Activated CD4-positive, alpha-beta T cell treated with anti-CD3 and anti-CD28 coated beads for 36 hours (primary cell): Measurements from ENCODE around the gene TAF5L. TPM values are rescaled to one million over a fixed set of nuclear protein-coding genes. Genes with fewer than 3 reads are reported as not detected.
"Not testable (repeated sequence)": the region's sequence is repeated elsewhere in the genome, so short reads cannot be mapped to it uniquely, and the experiment has no call there.

Experiments
- ATAC-seq: fragments of 200-7000 bp; cut with Tn5 transposase; one replicate; pipeline ENCODE4 v1.10.0; 2021; ENCODE audit warnings: mild to moderate bottlenecking, moderate library complexity
- CTCF ChIA-PET: fragments of 350-600 bp; sonication (Branson Sonifier 250); formaldehyde crosslinking; loops from one replicate; lab custom pipeline; 2021; ENCODE audit warnings: antibody characterized with exemption; lab: Charles Lee
- POLR2A ChIA-PET: fragments of 350-600 bp; sonication (Branson Sonifier 250); formaldehyde crosslinking; loops from one replicate; lab custom pipeline; 2021; ENCODE audit warnings: antibody characterized with exemption, inconsistent platforms; lab: Charles Lee
- DNase-seq: peaks from one replicate; pipeline ENCODE4 v3.0.0-alpha.2; 2020
- H3K27ac Mint-ChIP-seq: one replicate; pipeline ENCODE4 v1.8.0; 2021; ENCODE audit warnings: mixed read lengths
- H3K27me3 Mint-ChIP-seq: one replicate; pipeline ENCODE4 v1.8.0; 2021; ENCODE audit warnings: mixed read lengths
- H3K36me3 Mint-ChIP-seq: one replicate; pipeline ENCODE4 v1.8.0; 2021; ENCODE audit warnings: low read depth, mixed read lengths
- H3K4me1 Mint-ChIP-seq: one replicate; pipeline ENCODE4 v1.8.0; 2021; ENCODE audit warnings: mixed read lengths
- H3K4me3 Mint-ChIP-seq: one replicate; pipeline ENCODE4 v1.8.0; 2021; ENCODE audit warnings: mild to moderate bottlenecking, moderate library complexity, mixed read lengths
- H3K9me3 Mint-ChIP-seq: one replicate; pipeline ENCODE4 v1.8.0; 2021; ENCODE audit warnings: low read depth, mixed read lengths
- intact Hi-C, 2 experiments: fragments of 100-400 bp; cut with DNase I in 1 of 2; cut with micrococcal nuclease in 1 of 2; formaldehyde crosslinking; loops; one replicate each; pipeline versions ENCODE4 v1.14.2 to v1.15.1; 2022 to 2024; cut with DNase I, micrococcal nuclease
- total RNA-seq, 2 experiments: library from RNA; stranded (reverse); gene quantifications; one replicate each; pipeline ENCODE4 v1.2.3, GENCODE V29; 2021

Gene TAF5L
- total RNA-seq, 2 experiments from 2014 or later = 16.5 to 17.6 TPM

DNA sequence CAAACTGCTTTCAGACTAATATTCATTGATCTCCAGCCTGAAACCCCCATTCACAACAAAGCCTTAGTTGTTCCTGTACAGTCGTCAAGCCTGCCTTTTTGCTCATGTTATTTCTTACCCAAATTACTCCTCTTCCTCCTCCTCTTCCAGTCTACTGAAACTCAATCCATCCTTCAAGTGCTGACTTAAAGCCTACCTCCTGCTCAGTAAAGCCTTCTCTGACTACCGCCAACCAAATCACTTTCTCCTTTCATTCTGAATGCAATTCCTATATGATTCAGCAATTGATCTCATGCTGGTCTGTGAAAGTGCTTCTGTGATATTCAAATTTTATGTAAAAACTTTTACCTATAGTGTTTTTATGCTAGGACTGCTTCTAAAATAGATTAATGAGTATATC, 18.6 kb downstream of the TAF5L start:
- Mint-ChIP-seq H3K36me3 (peaks cover 66% of the 10 kb centered on the region), H3K27ac (no peak overlapping the region), H3K9me3 (no peaks in the 10 kb centered on the region), H3K27me3 (no peaks in the 10 kb centered on the region), H3K4me1 (peaks cover 9% of the 10 kb centered on the region), H3K4me3 (no peak overlapping the region)
- intact Hi-C loops = loop anchor here in 1 of 2 experiments (5.0 kb wide), 1 partner anchor 50 kb away; the partner anchor contains the start of gene ABCB10
- ATAC-seq (peak; percentile 83), DNase-seq (no peak)
- ChIA-PET CTCF (no interaction called here), POLR2A (no interaction called here)

DNA sequence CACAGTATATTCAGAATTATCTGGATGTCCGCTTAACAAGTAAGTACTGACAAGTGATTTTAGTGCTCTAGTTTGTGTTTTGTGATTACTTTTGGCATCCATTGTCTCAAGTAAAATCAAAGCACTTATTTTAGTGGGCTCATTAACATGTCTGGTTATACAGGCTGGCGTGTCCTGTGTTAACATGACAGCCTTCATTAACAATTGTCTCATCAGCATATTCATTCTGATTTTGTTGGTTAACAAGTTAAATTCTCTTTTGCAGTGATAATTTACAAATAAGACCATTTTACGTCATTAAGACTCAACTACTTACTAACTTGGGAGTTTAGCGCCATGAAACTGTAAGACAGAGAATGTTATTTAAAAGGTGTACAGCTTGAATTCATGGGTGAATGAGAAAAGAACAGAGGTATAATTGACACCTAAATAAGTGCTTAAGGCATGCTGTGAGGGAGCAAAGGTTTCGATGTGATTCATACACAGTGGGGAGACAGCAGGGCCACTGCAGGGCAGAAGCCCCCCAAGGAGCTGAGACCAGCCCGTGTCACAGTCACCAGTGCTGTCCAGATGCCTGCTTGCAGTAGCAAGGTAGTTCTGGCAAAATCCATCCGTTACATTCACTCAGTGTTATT, 22.4 kb downstream of the TAF5L start:
- intact Hi-C loops = no loop called here
- no peak for DNase-seq
- Mint-ChIP-seq H3K27me3 (no peaks in the 10 kb centered on the region), H3K27ac (no peak overlapping the region), H3K4me3 (no peak overlapping the region), H3K4me1 (peaks cover 15% of the 10 kb centered on the region), H3K36me3 (peaks cover 58% of the 10 kb centered on the region), H3K9me3 (no peaks in the 10 kb centered on the region)
- ChIA-PET CTCF (no interaction called here), POLR2A (no interaction called here)
- ATAC-seq = no peak

DNA sequence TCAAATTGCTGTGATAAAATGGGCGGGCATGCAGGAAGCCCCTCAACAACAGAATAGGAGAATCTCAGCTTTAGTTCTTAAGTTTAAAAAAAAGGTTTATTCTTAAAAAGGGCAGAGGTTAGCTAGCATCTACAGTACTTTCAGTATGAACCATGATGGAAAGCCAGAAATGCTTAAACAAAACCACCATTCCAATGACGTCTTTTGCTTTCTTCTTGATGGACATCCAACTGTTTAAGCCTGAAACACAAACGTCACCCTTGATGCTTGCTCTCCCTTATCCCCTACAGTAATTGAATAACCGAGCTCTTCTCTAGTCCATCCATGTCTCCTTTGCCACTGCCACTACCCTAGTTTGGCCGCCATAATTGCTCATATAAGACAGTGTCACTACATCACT, 25.7 kb downstream of the TAF5L start:
- peaks cover 43% of the 10 kb centered on the region for H3K36me3 Mint-ChIP-seq
- H3K4me3 Mint-ChIP-seq = no peak overlapping the region
- no peaks in the 10 kb centered on the region for H3K27me3 Mint-ChIP-seq
- peak; percentile 26 for ATAC-seq
- peak overlapping the region; percentile 2 for H3K27ac Mint-ChIP-seq
- no peaks in the 10 kb centered on the region for H3K9me3 Mint-ChIP-seq
- DNase-seq = no peak
- H3K4me1 Mint-ChIP-seq = peaks cover 16% of the 10 kb centered on the region
- intact Hi-C loops = no loop called here
- ChIA-PET POLR2A (no interaction called here), CTCF (interaction anchor here (0.6 kb wide), 1 partner anchor 128 kb away, joined by 3 read pairs; no protein-coding TSS in a partner anchor)

DNA sequence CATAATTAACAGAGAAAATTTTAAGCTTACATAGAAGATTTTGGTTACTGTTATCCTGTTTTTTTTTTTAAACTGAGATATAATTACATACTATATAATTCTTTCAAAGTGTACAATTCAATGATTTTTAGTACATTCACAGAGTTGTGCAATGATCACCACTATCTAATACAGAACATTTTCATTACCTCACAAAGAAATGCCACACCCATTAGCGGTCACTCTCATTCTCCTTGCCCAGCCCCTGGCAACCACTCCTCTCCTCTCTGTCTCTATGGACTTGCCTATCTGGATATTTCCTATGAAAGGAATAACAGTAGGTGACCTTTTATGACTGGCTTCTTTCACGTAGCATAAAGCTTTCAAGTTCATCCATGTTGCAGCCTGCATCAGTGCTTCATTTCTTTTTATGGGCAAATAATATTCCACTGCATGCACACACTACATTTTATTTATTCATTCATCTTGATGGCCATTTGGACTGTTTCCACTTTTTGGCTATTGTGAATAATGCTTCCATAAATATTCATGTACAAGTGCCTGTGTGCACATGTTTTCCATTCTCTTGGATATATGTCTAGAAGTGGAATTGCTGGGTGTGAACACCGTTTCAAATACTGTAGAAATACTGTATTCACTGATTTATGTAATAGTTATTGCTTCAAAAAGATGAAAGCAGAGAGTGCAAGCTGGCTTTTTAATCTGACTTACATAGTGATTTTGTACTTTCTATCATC, 26.5 kb downstream of the TAF5L start:
- ChIA-PET POLR2A (no interaction called here), CTCF (no interaction called here)
- peaks cover 43% of the 10 kb centered on the region for H3K36me3 Mint-ChIP-seq
- no peak for ATAC-seq
- no peak for DNase-seq
- H3K4me1 Mint-ChIP-seq = peaks cover 16% of the 10 kb centered on the region
- no peaks in the 10 kb centered on the region for H3K9me3 Mint-ChIP-seq
- H3K27ac Mint-ChIP-seq = no peak overlapping the region
- no peaks in the 10 kb centered on the region for H3K27me3 Mint-ChIP-seq
- intact Hi-C loops = no loop called here
- no peak overlapping the region for H3K4me3 Mint-ChIP-seq

DNA sequence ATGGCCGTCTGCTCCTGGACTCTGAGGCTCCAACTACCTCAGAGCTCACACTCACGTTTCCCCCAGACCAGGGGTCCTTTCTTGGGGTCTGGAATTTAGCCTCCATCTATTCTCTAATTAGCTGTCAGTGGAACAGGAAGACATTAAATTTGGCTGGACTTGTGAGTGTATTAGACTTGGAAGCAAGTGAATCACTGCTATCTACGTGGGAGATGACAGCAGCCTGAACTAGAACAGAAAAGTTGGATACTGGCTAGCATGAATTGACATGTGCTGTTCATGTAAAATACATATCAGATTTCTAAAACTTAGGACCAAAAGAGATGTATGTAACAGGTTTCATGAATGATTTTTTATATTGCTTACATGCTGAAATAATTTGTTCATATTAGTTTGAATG, 28.0 kb downstream of the TAF5L start:
- POLR2A ChIA-PET = no interaction called here
- Mint-ChIP-seq H3K27me3 (no peaks in the 10 kb centered on the region), H3K36me3 (peaks cover 45% of the 10 kb centered on the region)

DNA sequence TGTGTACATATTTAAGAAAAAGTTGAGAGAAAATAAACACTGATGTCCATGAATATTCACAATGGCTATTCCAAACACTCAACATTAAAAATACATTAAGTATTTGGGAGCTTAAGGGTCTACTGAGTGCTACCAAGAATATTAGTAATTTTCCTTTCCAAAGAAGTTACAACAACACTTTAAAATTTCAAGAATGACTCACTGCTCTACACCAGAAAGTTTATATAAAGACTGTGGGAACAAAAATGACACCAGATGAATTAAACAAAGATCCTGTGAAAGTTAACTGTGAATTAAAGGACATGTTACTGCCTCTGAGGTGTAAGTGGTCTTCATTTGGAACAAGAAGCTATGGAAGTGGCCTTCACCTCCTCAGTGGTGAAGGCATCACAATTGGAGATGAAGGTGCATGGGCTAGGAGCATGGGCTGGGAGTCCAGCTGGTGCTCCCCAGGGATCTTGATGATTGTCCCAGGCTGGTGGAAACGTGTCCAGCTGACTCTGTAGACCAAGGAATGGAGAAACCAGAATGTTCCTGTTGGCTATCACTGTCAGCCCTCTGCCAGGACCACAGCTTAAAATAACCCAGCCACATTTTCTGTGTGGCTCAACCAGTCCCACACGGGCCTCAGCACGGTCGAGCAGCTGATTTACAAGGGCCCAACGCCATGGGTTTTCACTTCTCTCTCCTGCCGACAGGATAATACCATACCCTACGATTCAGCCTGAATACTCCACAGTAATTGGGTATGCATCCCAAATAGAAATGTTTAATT, 28.8 kb downstream of the TAF5L start:
- ChIA-PET CTCF (interaction anchor here (0.7 to 0.8 kb wide), 3 partner anchors 14 to 33 kb away, joined by 3 read pairs; no protein-coding TSS in a partner anchor), POLR2A (no interaction called here)
- Mint-ChIP-seq H3K4me3 (no peak overlapping the region), H3K27me3 (no peaks in the 10 kb centered on the region), H3K4me1 (peaks cover 16% of the 10 kb centered on the region), H3K27ac (no peak overlapping the region), H3K9me3 (no peaks in the 10 kb centered on the region), H3K36me3 (peaks cover 38% of the 10 kb centered on the region)
- intact Hi-C loops = no loop called here
- DNase-seq (no peak), ATAC-seq (no peak)

More for the DNA sequence above, 28.0 kb downstream of the TAF5L start:
- peaks cover 16% of the 10 kb centered on the region for H3K4me1 Mint-ChIP-seq
- ATAC-seq = no peak
- H3K9me3 Mint-ChIP-seq = no peaks in the 10 kb centered on the region
- CTCF ChIA-PET = interaction anchor here (0.8 kb wide), 2 partner anchors 15 to 27 kb away, joined by 3 read pairs; no protein-coding TSS in a partner anchor
- no peak overlapping the region for H3K4me3 Mint-ChIP-seq
- intact Hi-C loops = no loop called here
- DNase-seq = no peak
- no peak overlapping the region for H3K27ac Mint-ChIP-seq

DNA sequence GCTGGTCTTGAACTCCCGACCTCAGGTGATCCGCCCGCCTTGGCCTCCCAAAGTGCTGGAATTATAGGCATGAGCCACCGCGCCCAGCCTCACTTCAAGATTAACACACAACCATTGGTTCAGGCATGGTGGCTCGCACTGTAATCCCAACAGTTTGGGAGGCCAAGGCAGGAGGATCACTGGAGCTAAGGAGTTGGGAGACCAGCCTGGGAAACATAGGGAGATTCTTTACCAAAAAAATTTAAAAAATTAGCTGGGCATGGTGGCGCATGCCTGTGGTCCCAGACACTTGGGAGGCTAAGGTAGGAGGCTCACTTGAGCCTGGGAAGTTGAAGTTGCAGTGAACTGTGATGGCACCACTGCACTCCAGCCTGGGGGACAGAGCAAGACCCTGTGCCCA, 30.0 kb downstream of the TAF5L start:
- intact Hi-C loops = not testable (repeated sequence)
- H3K36me3 Mint-ChIP-seq = peaks cover 29% of the 10 kb centered on the region

DNA sequence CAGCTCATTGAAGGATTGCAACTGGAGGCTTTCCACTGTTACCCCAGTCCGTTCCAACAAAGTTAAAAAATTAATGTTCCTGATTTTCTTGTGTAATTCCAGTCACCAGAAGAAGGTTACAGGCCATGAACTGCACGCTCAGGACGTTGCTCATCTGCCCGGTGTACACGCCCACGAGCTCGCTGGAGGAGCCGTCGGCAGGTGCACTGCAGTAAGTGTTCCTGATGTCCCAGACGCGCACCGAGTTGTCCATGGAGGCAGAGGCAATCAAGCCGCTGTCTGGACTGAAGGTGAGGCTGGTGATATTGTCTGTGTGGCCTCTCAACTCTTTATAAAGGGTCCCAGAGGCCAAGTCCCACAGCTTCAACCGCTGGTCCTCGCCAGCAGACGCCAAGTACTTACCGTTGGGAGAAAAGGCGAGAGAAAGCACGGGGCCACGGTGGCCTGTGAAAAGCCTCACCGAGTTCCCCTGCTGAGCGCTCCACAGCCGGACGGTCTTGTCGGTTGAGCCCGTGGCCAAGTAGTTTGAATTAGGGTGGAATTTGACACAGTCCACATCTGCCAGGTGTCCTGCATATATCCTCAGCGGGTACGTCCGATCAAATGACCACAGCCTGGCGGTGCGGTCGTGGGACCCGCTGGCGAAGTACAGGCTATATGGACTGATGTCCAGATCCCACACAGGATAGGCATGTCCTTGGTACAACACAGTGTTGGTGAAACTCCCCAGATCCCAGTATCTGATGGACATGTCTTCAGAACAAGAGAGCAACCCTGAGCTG, 31.5 kb downstream of the TAF5L start:
- Mint-ChIP-seq H3K36me3 (peaks cover 26% of the 10 kb centered on the region), H3K4me3 (no peak overlapping the region), H3K4me1 (peaks cover 9% of the 10 kb centered on the region), H3K27me3 (no peaks in the 10 kb centered on the region), H3K27ac (no peak overlapping the region), H3K9me3 (no peaks in the 10 kb centered on the region)
- intact Hi-C loops = no loop called here
- DNase-seq = no peak
- ATAC-seq = no peak
- CTCF ChIA-PET = interaction anchor here (0.8 kb wide), 1 partner anchor 228 kb away, joined by 3 read pairs; no protein-coding TSS in a partner anchor
- POLR2A ChIA-PET = no interaction called here

More for the DNA sequence above, 30.0 kb downstream of the TAF5L start:
- DNase-seq, POLR2A ChIA-PET, H3K9me3 Mint-ChIP-seq, ATAC-seq, H3K27me3 Mint-ChIP-seq, H3K4me3 Mint-ChIP-seq, H3K27ac Mint-ChIP-seq: not testable (repeated sequence)
- H3K4me1 Mint-ChIP-seq = peaks cover 13% of the 10 kb centered on the region
- CTCF ChIA-PET = interaction anchor here (0.7 kb wide), 1 partner anchor 32 kb away, joined by 3 read pairs; no protein-coding TSS in a partner anchor

DNA sequence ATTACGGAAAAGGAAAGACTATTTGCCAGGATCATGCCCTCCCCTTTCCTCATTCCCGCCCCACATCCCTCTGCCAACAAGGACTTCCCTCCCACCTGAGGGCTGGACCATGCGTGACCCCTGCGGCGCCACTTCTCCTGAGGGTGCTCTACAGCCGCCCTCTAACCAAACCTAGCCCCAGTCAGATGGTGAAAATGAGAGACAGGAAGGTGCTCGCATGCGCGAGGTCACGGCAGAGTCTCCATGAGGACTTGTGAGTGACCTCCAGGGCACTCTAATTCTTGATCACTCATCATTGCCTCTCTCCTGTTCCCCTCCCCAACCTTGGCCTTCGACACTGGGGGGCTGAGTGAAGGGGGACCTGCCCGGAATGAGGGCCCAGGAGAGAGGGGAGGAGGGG, 32.1 kb downstream of the TAF5L start:
- Mint-ChIP-seq H3K27me3 (no peaks in the 10 kb centered on the region), H3K4me3 (no peak overlapping the region), H3K9me3 (no peaks in the 10 kb centered on the region), H3K27ac (no peak overlapping the region), H3K4me1 (peaks cover 9% of the 10 kb centered on the region), H3K36me3 (peaks cover 23% of the 10 kb centered on the region)
- intact Hi-C loops = no loop called here
- ChIA-PET CTCF (no interaction called here), POLR2A (no interaction called here)
- DNase-seq (no peak), ATAC-seq (no peak)

DNA sequence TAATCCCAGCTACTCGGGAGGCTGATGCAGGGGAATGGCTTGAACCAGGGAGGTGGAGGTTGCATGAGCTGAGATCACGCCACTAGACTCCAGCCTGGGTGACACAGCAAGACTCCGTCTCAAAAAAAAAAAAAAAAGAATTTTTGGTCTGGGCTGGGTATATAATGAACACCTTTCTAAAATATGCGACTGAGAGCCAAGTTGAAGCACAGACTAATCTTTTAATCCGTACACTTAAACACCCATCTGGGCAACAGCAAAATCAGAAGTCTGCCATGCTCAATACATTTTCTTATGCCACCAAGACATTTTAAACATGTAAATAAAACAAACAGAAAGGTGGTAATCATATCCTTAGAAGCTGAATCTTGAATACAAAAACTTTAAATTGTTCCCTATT, 35.8 kb downstream of the TAF5L start:
- Mint-ChIP-seq H3K4me3 (no peak overlapping the region), H3K36me3 (peaks cover 18% of the 10 kb centered on the region), H3K27me3 (no peaks in the 10 kb centered on the region), H3K27ac (no peak overlapping the region), H3K4me1 (no peaks in the 10 kb centered on the region), H3K9me3 (no peaks in the 10 kb centered on the region)
- ChIA-PET POLR2A (no interaction called here), CTCF (interaction anchor here (1.1 to 1.3 kb wide), 2 partner anchors 11 to 33 kb away, joined by 3 to 4 read pairs; no protein-coding TSS in a partner anchor)
- intact Hi-C loops = no loop called here
- ATAC-seq = no peak
- no peak for DNase-seq

DNA sequence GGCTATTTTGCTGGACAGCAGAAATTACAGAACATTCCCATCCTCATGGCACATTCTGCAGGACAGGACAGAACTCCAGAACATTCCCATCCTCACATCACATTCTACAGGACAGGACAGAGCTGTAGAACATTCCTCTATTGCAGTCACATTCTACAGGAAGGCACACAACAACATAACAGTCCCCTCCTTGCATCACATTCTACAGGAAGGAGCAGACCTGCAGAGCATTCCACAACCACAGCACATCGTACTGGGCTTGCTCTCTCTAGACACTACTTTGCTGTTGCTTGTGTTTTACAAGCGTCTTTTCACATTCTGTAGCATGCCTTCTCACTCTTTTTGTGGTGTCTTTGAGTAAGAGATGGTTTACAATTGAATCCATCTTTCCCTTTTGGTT, 40.6 kb downstream of the TAF5L start:
- ChIA-PET CTCF (no interaction called here), POLR2A (no interaction called here)
- DNase-seq (no peak), ATAC-seq (no peak)
- H3K4me1 Mint-ChIP-seq = no peaks in the 10 kb centered on the region
- no peak overlapping the region for H3K4me3 Mint-ChIP-seq
- no peak overlapping the region for H3K27ac Mint-ChIP-seq
- no peaks in the 10 kb centered on the region for H3K9me3 Mint-ChIP-seq
- no peaks in the 10 kb centered on the region for H3K27me3 Mint-ChIP-seq
- intact Hi-C loops = no loop called here
- H3K36me3 Mint-ChIP-seq = peaks cover 2% of the 10 kb centered on the region
